Measurements from ENCODE around the gene YTHDC1. TPM values are rescaled to one million over a fixed set of nuclear protein-coding genes. Genes with fewer than 3 reads are reported as not detected.

YTHDC1 gene
- polyA plus RNA-seq, 2 of the 4 experiments (the other 2 are of a cell fraction) = 47.0 to 53.4 TPM

DNA sequence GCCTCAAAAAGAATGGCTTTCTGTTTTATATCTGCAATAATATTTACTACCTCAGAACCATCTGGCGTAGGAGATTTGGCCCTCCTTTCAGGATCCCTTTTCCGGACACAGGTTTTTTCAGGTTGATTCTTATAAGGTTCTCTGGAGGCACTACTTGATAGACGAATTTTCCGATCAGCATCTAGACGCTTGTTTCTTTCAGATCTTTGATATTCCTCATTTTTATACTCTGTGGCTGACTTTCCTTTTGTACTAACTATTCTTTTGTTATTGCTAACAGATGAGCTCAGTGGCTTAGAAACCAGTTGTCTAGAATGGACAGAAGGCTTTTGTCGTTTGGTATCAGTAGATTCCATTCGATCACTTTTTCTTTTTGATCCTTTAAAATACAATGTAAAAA lies 12.4 kb downstream of the YTHDC1 start:
- FAIRE-seq = no peak
- CTCF ChIA-PET = no interaction called here
- no peaks in the 10 kb centered on the region for H3K9me3 ChIP-seq

GRCh38 chr4:68337004-68337403 lies 12.9 kb downstream of the YTHDC1 start:
- Histone ChIP-seq H3K4me3 (no peak overlapping the region), H3K4me1 (peaks cover 31% of the 10 kb centered on the region), H3K27ac (no peak overlapping the region), H3K4me2 (no peak overlapping the region), H3K9me3 (no peaks in the 10 kb centered on the region)
- TF ChIP-seq ZC3H11A (IDR thresholded peaks at IDR 0.05) (no peak), JUN (IDR thresholded peaks at IDR 0.05) (no peak), PHF8 (IDR thresholded peaks at IDR 0.05; ENCODE audit: borderline replicate concordance, low read depth) (no peak), POLR2AphosphoS2 (conservative IDR thresholded peaks at IDR 0.05; ENCODE audit: low read length) (no peak)
- TF ChIP-seq, protein P1, sequence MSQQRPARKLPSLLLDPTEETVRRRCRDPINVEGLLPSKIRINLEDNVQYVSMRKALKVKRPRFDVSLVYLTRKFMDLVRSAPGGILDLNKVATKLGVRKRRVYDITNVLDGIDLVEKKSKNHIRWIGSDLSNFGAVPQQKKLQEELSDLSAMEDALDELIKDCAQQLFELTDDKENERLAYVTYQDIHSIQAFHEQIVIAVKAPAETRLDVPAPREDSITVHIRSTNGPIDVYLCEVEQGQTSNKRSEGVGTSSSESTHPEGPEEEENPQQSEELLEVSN (IDR thresholded peaks at IDR 0.05; ENCODE audit: borderline replicate concordance, low read depth) = no peak
- no peak for DNase-seq (ENCODE audit: low read depth in 1 of 2, low spot score in 1 of 2)
- no peak for FAIRE-seq
- ATAC-seq = no peak
- CTCF ChIA-PET = no interaction called here
- POLR2A ChIA-PET = no interaction called here
- WGBS (ENCODE audit: missing lambda C conversion rate) = 93% methylated on average over 1 of the region's 1 CpG

More for the DNA sequence above, 12.4 kb downstream of the YTHDC1 start:
- no peak overlapping the region for H3K4me3 ChIP-seq
- DNase-seq (ENCODE audit: low read depth in 1 of 2, low spot score in 1 of 2) (no peak), ATAC-seq (no peak)
- 93% methylated on average over 7 of the region's 7 CpGs for WGBS (ENCODE audit: missing lambda C conversion rate)
- H3K4me2 ChIP-seq = no peak overlapping the region
- peaks cover 36% of the 10 kb centered on the region for H3K4me1 ChIP-seq
- no peak for TF ChIP-seq JUNB (IDR thresholded peaks at IDR 0.05)
- TF ChIP-seq RFX5 (IDR thresholded peaks at IDR 0.05) = no peak
- TF ChIP-seq TP53 (CRISPR knock-in tag; IDR thresholded peaks at IDR 0.05) = no peak
- no peak for TF ChIP-seq ZC3H11A (IDR thresholded peaks at IDR 0.05)
- TF ChIP-seq FOXS1 (CRISPR knock-in tag; IDR thresholded peaks at IDR 0.05) = no peak
- no peak for TF ChIP-seq NPAS2 (CRISPR knock-in tag; IDR thresholded peaks at IDR 0.05; ENCODE audit: borderline replicate concordance)
- TF ChIP-seq EHF (CRISPR knock-in tag; IDR thresholded peaks at IDR 0.05) = no peak
- no peak for TF ChIP-seq POLR2AphosphoS2 (conservative IDR thresholded peaks at IDR 0.05; ENCODE audit: low read length)
- TF ChIP-seq CBX8 (IDR thresholded peaks at IDR 0.05) = no peak
- POLR2A ChIA-PET = no interaction called here
- no peak overlapping the region for H3K27ac ChIP-seq

DNA sequence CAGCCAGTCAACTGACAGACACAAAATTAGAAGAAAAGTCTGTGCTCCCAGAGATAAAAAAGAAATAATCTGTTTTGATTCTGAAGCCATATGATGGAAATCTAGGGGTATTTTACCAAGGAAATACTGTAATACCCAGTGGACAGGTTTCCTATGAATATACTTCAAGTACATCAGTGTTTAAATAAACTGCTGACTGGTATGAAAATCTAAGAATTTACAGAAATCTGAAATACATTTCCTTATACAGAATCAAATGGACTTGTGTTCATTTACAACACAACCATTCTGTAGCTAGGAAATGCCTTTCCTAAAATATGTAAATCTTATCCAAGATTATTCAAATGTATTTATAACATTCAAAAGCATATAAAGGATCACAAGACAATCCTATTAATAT lies 13.4 kb downstream of the YTHDC1 start:
- no peak for FAIRE-seq
- CTCF ChIA-PET = no interaction called here
- TF ChIP-seq ELK1 (IDR thresholded peaks at IDR 0.05; ENCODE audit: low read depth, low read length) = no peak
- peak; percentile 76 for TF ChIP-seq MAFK (IDR thresholded peaks at IDR 0.05; ENCODE audit: partially characterized antibody)
- TF ChIP-seq, protein P2, sequence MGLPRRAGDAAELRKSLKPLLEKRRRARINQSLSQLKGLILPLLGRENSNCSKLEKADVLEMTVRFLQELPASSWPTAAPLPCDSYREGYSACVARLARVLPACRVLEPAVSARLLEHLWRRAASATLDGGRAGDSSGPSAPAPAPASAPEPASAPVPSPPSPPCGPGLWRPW (IDR thresholded peaks at IDR 0.05) = no peak
- TF ChIP-seq FOSB (CRISPR knock-in tag; IDR thresholded peaks at IDR 0.05) = no peak
- TF ChIP-seq ZC3H11A (IDR thresholded peaks at IDR 0.05) = no peak
- no peak for TF ChIP-seq CEBPB (IDR thresholded peaks at IDR 0.05)
- TF ChIP-seq, protein P1 (IDR thresholded peaks at IDR 0.05; ENCODE audit: borderline replicate concordance, low read depth) = no peak

DNA sequence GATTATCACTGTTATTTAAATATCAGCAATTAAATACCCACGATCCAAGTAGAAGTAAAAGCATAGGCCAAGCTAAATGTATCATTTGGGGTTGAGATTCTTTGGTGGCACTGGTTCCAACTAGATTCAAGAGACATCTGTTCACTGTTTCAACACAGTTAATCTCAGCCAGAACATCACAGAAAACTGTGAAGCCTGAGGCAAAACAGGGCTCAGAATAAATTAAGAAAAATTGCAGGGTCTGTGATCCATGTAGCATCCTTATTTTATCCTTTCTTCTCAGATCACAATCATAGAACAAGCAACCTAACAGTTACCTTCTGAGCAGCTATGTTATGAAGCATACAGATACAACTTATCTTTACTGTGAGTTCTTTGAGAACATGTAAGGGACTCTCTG lies 23.7 kb downstream of the YTHDC1 start:
- ChIA-PET CTCF (no interaction called here), POLR2A (no interaction called here)
- no peak overlapping the region for H3K4me2 ChIP-seq
- DNase-seq (ENCODE audit: low read depth in 1 of 2, low spot score in 1 of 2) (no peak), ATAC-seq (no peak), FAIRE-seq (no peak)
- no peak overlapping the region for H3K27ac ChIP-seq
- H3K9me3 ChIP-seq = no peaks in the 10 kb centered on the region
- H3K4me1 ChIP-seq = no peaks in the 10 kb centered on the region
- no peak overlapping the region for H3K4me3 ChIP-seq
- 80% methylated on average over 1 of the region's 1 CpG for WGBS (ENCODE audit: missing lambda C conversion rate)
- TF ChIP-seq, protein P1 (IDR thresholded peaks at IDR 0.05; ENCODE audit: borderline replicate concordance, low read depth) = no peak
- no peak for TF ChIP-seq HOXB13 (CRISPR knock-in tag; IDR thresholded peaks at IDR 0.05; ENCODE audit: low read depth)
- no peak for TF ChIP-seq TFCP2L1 (CRISPR knock-in tag; IDR thresholded peaks at IDR 0.05)
- TF ChIP-seq GATA3 (IDR thresholded peaks at IDR 0.05; ENCODE audit: borderline replicate concordance) = no peak
- TF ChIP-seq MAFK (IDR thresholded peaks at IDR 0.05; ENCODE audit: partially characterized antibody) = no peak
- TF ChIP-seq BCL3 (IDR thresholded peaks at IDR 0.05) = no peak
- no peak for TF ChIP-seq ZC3H11A (IDR thresholded peaks at IDR 0.05)
- TF ChIP-seq, protein P3, sequence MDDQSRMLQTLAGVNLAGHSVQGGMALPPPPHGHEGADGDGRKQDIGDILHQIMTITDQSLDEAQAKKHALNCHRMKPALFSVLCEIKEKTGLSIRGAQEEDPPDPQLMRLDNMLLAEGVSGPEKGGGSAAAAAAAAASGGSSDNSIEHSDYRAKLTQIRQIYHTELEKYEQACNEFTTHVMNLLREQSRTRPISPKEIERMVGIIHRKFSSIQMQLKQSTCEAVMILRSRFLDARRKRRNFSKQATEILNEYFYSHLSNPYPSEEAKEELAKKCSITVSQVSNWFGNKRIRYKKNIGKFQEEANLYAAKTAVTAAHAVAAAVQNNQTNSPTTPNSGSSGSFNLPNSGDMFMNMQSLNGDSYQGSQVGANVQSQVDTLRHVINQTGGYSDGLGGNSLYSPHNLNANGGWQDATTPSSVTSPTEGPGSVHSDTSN (IDR thresholded peaks at IDR 0.05) = no peak
- no peak for TF ChIP-seq KDM1A (IDR thresholded peaks at IDR 0.05; ENCODE audit: low read depth)
- no peak for TF ChIP-seq NR3C1 (IDR thresholded peaks at IDR 0.05)
- TF ChIP-seq POLR2A (IDR thresholded peaks at IDR 0.05; ENCODE audit: low read length) = no peak

More for the DNA sequence above, 13.4 kb downstream of the YTHDC1 start:
- no peaks in the 10 kb centered on the region for H3K9me3 ChIP-seq
- no peak overlapping the region for H3K27ac ChIP-seq
- DNase-seq (ENCODE audit: low read depth in 1 of 2, low spot score in 1 of 2) (no peak), ATAC-seq (no peak)
- H3K4me2 ChIP-seq = no peak overlapping the region
- H3K4me1 ChIP-seq = peaks cover 26% of the 10 kb centered on the region
- no peak overlapping the region for H3K4me3 ChIP-seq
- POLR2A ChIA-PET = no interaction called here
